Osteoblast (primary cell): ENCODE data around the gene OTUD5. TPM values are rescaled to one million over a fixed set of nuclear protein-coding genes. Genes with fewer than 3 reads are reported as not detected.
A peak's percentile ranks its signal among the peaks of the same experiment; 100 is the strongest.

Experiments used
- DNase-seq: peaks from one replicate; pipeline ENCODE4 v3.0.0; 2011; ENCODE audit warnings: low spot score, mixed read lengths; ENCODE audit not compliant: insufficient read length; ENCODE audit errors: missing footprints
- H2AFZ ChIP-seq: 2 replicates; pipeline ENCODE4 v1.6.0; 2011; ENCODE audit warnings: mild to moderate bottlenecking, low read length
- H3K27ac ChIP-seq: 2 replicates; pipeline ENCODE4 v1.5.1; 2011; ENCODE audit warnings: mild to moderate bottlenecking, low read depth, low read length, moderate library complexity
- H3K27me3 ChIP-seq: 2 replicates; pipeline ENCODE4 v1.6.0; 2012; ENCODE audit warnings: mild to moderate bottlenecking, control low read depth, inconsistent platforms, low read length, moderate library complexity; ENCODE audit not compliant: insufficient read depth
- H3K36me3 ChIP-seq: 2 replicates; pipeline ENCODE4 v1.5.1; 2011; ENCODE audit warnings: mild to moderate bottlenecking, low read length, control low read depth, moderate library complexity; ENCODE audit not compliant: insufficient read depth
- H3K4me1 ChIP-seq: 2 replicates; pipeline ENCODE4 v1.5.1; 2011; ENCODE audit warnings: mild to moderate bottlenecking, low read length, control low read depth, moderate library complexity; ENCODE audit not compliant: insufficient read depth
- H3K4me2 ChIP-seq: 2 replicates; pipeline ENCODE4 v1.6.0; 2011; ENCODE audit warnings: mild to moderate bottlenecking, low read length; ENCODE audit not compliant: insufficient read depth
- H3K4me3 ChIP-seq: fragments of 200-600 bp; sonication (generic); 3 replicates; pipeline ENCODE4 v1.5.1; 2012; ENCODE audit warnings: mild to moderate bottlenecking, low read length, inconsistent platforms; ENCODE audit not compliant: insufficient read depth
- H3K79me2 ChIP-seq: 2 replicates; pipeline ENCODE4 v1.6.0; 2012; ENCODE audit warnings: mild to moderate bottlenecking, low read length, control low read depth, inconsistent platforms; ENCODE audit not compliant: insufficient read depth
- H3K9me3 ChIP-seq: 2 replicates; pipeline ENCODE4 v1.5.1; 2011; ENCODE audit warnings: low read depth, low read length, control low read depth
- H4K20me1 ChIP-seq: 2 replicates; pipeline ENCODE4 v1.6.0; 2012; ENCODE audit warnings: mild to moderate bottlenecking, low read length, control low read depth; ENCODE audit not compliant: insufficient read depth
- total RNA-seq: library from RNA; depleted of rRNA; stranded (reverse); fragments of >200 nt; gene quantifications from 2 replicates; pipeline ENCODE4 v1.2.3, GENCODE V29; 2012
- TF ChIP-seq, protein P1 (sequence below): IDR thresholded peaks from 2 replicates; pipeline ENCODE4 v1.5.1; 2011; ENCODE audit warnings: mild to moderate bottlenecking, low read depth, low read length, moderate library complexity; ENCODE audit errors: extremely low read depth

OTUD5 gene
- total RNA-seq, 1 donor, result 33.7 TPM

DNA sequence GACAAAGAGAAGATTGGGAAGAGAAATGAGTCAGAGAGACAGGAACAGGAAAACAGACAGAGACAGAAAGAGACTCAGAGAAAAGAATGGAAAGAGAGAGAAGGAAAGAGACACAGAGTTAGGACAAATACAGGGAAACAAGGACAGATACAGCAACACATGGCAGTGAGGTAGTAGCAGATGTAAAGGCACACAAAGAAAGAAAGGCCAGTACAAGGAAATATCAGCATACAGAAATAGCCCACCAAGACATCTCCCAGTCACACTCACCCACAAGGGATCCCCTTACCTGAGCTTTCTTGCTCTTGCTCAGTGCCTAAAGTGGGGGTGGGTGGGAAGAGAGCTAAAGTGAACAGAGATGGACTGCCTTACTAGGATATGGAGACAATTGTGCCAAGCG, 40.5 kb upstream of the OTUD5 start:
- Histone ChIP-seq H3K4me3 (no peak overlapping the region), H3K79me2 (peaks cover 12% of the 10 kb centered on the region), H3K9me3 (no peaks in the 10 kb centered on the region), H3K4me2 (no peak overlapping the region), H3K36me3 (peaks cover 16% of the 10 kb centered on the region), H3K4me1 (no peaks in the 10 kb centered on the region), H3K27ac (no peak overlapping the region), H4K20me1 (peaks cover 7% of the 10 kb centered on the region), H2AFZ (no peak overlapping the region), H3K27me3 (no peaks in the 10 kb centered on the region)
- peak; percentile 72 for DNase-seq
- TF ChIP-seq, protein P1, sequence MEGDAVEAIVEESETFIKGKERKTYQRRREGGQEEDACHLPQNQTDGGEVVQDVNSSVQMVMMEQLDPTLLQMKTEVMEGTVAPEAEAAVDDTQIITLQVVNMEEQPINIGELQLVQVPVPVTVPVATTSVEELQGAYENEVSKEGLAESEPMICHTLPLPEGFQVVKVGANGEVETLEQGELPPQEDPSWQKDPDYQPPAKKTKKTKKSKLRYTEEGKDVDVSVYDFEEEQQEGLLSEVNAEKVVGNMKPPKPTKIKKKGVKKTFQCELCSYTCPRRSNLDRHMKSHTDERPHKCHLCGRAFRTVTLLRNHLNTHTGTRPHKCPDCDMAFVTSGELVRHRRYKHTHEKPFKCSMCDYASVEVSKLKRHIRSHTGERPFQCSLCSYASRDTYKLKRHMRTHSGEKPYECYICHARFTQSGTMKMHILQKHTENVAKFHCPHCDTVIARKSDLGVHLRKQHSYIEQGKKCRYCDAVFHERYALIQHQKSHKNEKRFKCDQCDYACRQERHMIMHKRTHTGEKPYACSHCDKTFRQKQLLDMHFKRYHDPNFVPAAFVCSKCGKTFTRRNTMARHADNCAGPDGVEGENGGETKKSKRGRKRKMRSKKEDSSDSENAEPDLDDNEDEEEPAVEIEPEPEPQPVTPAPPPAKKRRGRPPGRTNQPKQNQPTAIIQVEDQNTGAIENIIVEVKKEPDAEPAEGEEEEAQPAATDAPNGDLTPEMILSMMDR, result no peak

DNA sequence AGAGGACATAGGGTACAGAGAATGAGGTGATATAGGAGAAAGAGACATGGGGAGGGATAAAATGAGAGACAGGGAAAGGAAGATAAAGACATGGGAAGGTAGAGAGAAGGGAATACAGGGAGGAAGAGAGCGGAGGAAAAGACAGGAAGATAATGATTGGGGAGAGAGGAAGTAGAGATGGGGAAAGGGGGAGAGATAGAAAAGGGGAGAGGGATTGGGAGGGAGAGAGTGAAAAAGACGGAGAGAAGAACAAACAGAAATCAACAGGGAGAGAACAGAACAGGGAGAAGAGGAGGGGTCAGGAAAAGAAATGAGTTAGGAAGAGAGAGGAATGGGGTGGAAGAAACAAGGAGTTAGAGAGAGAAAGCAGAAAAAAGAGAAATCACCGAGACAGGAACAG, 40.0 kb upstream of the OTUD5 start:
- H3K27me3 ChIP-seq, result no peaks in the 10 kb centered on the region
- peaks cover 7% of the 10 kb centered on the region for H4K20me1 ChIP-seq
- H3K79me2 ChIP-seq, result peaks cover 12% of the 10 kb centered on the region
- H3K27ac ChIP-seq, result no peak overlapping the region
- no peak overlapping the region for H3K4me2 ChIP-seq
- TF ChIP-seq, protein P1, result no peak
- DNase-seq, result no peak
- H2AFZ ChIP-seq, result no peak overlapping the region
- H3K4me1 ChIP-seq, result no peaks in the 10 kb centered on the region
- no peak overlapping the region for H3K4me3 ChIP-seq
- H3K9me3 ChIP-seq, result no peaks in the 10 kb centered on the region
- peaks cover 16% of the 10 kb centered on the region for H3K36me3 ChIP-seq

DNA sequence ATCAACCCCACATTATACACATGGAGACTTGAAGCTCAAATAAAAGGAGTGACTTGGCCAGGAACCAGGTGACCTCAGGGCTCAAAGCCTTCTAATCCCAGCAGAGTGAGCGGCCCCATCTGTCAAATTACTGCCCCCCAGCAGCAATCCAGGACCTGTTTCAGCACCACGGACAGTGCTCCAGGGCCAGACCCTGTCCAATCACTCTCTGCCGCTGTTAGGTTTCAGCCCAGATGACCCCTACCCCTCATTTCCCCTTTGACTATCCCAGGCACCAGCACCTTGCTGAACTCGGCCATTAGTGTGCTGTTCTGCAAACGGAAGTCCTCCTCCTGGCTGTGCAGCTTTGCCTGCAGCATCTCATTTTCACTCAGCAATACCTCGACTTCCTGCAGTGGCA, 39.6 kb upstream of the OTUD5 start:
- Histone ChIP-seq H4K20me1 (peaks cover 7% of the 10 kb centered on the region), H3K4me1 (no peaks in the 10 kb centered on the region), H3K9me3 (no peaks in the 10 kb centered on the region), H3K36me3 (peaks cover 16% of the 10 kb centered on the region), H3K4me3 (no peak overlapping the region), H2AFZ (no peak overlapping the region), H3K4me2 (no peak overlapping the region), H3K27ac (no peak overlapping the region), H3K79me2 (peaks cover 12% of the 10 kb centered on the region), H3K27me3 (no peaks in the 10 kb centered on the region)
- TF ChIP-seq, protein P1, result no peak
- peak; percentile 45 for DNase-seq

DNA sequence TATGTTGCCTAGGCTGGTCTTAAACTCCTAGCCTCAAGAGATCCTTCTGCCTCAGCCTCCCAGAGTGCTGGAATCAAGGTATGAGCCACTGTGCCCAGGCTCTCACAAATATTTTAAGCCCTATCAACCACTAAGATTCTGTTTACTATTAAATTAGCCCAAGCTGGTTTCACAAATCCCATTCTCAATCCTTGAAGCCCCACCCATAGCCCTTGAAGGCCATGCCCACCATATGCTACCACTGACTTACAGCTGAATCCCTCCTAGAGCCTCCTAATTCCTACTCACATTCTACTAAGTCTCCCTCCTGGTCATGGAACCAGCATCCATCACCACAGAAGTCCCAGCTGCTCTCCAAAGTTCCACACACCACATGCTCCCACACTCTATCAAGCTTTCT, 34.9 kb upstream of the OTUD5 start:
- DNase-seq, result no peak
- Histone ChIP-seq H3K4me1 (no peaks in the 10 kb centered on the region), H3K27ac (no peak overlapping the region), H2AFZ (no peak overlapping the region), H3K9me3 (no peaks in the 10 kb centered on the region), H3K27me3 (no peaks in the 10 kb centered on the region), H3K4me3 (no peak overlapping the region), H4K20me1 (no peaks in the 10 kb centered on the region), H3K36me3 (peaks cover 21% of the 10 kb centered on the region), H3K79me2 (no peaks in the 10 kb centered on the region), H3K4me2 (no peak overlapping the region)
- TF ChIP-seq, protein P1, result no peak
